ENCODE results near the gene CDK6.

DNA sequence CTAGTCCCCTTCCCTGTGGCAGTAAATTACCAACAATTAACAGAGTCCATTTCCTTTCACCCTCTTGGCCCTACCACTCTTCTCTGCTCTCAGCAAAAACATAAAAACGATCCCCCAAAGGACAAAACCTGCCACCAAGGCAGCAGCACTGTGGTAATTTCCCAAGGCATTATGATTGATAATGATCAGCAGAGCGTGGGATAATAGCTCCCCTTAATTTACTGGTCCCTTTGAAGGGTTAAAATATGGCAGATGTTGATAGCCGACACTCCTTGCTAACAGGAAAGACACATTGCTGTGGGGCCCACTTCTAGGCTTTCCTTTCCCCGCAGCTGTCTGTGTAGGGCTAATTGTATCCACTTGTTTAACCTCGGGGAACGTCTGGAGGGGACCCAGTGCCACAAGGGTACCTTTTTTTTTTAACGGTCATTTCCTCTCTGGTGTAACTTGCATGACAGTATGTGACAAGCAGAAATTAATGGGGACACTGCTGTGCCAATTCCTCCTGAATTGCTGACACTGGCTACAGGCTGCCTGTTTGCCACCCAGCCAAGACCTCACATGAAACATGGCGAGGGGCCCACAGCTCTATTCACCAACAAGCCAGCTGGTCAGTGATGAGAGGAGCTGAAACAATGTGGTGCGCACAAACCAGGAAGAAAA, 81.3 kb downstream of the CDK6 start:
- TF ChIP-seq, protein P1, sequence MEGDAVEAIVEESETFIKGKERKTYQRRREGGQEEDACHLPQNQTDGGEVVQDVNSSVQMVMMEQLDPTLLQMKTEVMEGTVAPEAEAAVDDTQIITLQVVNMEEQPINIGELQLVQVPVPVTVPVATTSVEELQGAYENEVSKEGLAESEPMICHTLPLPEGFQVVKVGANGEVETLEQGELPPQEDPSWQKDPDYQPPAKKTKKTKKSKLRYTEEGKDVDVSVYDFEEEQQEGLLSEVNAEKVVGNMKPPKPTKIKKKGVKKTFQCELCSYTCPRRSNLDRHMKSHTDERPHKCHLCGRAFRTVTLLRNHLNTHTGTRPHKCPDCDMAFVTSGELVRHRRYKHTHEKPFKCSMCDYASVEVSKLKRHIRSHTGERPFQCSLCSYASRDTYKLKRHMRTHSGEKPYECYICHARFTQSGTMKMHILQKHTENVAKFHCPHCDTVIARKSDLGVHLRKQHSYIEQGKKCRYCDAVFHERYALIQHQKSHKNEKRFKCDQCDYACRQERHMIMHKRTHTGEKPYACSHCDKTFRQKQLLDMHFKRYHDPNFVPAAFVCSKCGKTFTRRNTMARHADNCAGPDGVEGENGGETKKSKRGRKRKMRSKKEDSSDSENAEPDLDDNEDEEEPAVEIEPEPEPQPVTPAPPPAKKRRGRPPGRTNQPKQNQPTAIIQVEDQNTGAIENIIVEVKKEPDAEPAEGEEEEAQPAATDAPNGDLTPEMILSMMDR (optimal IDR thresholded peaks at IDR 0.05 in 1 of 3, IDR thresholded peaks at IDR 0.05 in 1 of 3, conservative IDR thresholded peaks at IDR 0.05 in 1 of 3; ENCODE audit: extremely low read depth in 1 of 3, insufficient read depth in 2 of 3, low read length in 3 of 3), result no peak
- TF ChIP-seq EZH2 (IDR thresholded peaks at IDR 0.05; ENCODE audit: low read length), result no peak

Data from keratinocyte (primary cell).